H9 (cell line): ENCODE results near the gene ADCY5. TPM values are rescaled to one million over a fixed set of nuclear protein-coding genes. Genes with fewer than 3 reads are reported as not detected.

Experiments
- DNase-seq: peaks from one replicate; pipeline ENCODE4 v3.0.0-alpha.2; 2017
- H2AFZ ChIP-seq: one replicate; pipeline ENCODE4 v1.6.1; 2013; ENCODE audit warnings: mild to moderate bottlenecking, low read length, control low read depth, moderate library complexity
- H2AK5ac ChIP-seq: 2 replicates; pipeline ENCODE4 v1.6.1; 2013; ENCODE audit warnings: low read length, control low read depth, mixed read lengths; ENCODE audit not compliant: insufficient read length
- H2BK120ac ChIP-seq: one replicate; pipeline ENCODE4 v1.6.1; 2013; ENCODE audit warnings: low read depth, mild to moderate bottlenecking, low read length, control low read depth, inconsistent platforms; ENCODE audit not compliant: poor library complexity, severe bottlenecking
- H2BK12ac ChIP-seq: 2 replicates; pipeline ENCODE4 v1.6.1; 2013; ENCODE audit warnings: low read length, control low read depth, mixed read lengths, low read depth; ENCODE audit not compliant: insufficient read length
- H2BK15ac ChIP-seq: 2 replicates; pipeline ENCODE4 v1.6.1; 2013; ENCODE audit warnings: low read depth, low read length, control low read depth
- H2BK20ac ChIP-seq: one replicate; pipeline ENCODE4 v1.6.1; 2013; ENCODE audit warnings: low read depth, mild to moderate bottlenecking, low read length, control low read depth, inconsistent platforms; ENCODE audit not compliant: poor library complexity, severe bottlenecking
- H2BK5ac ChIP-seq: 2 replicates; pipeline ENCODE4 v1.6.1; 2013; ENCODE audit warnings: low read length, control low read depth, mixed read lengths; ENCODE audit not compliant: insufficient read length
- H3K14ac ChIP-seq: 2 replicates; pipeline ENCODE4 v1.6.1; 2013; ENCODE audit warnings: low read length, control low read depth; ENCODE audit not compliant: insufficient read depth
- H3K18ac ChIP-seq: 2 replicates; pipeline ENCODE4 v1.6.1; 2013; ENCODE audit warnings: low read depth, mild to moderate bottlenecking, mixed read lengths, low read length, control low read depth; ENCODE audit not compliant: insufficient read length
- H3K23ac ChIP-seq: 2 replicates; pipeline ENCODE4 v1.6.1; 2013; ENCODE audit warnings: low read length, control low read depth, mixed read lengths, low read depth; ENCODE audit not compliant: insufficient read length
- H3K23me2 ChIP-seq: 2 replicates; pipeline ENCODE4 v1.6.1; 2013; ENCODE audit warnings: low read depth, mild to moderate bottlenecking, mixed read lengths, low read length, control low read depth; ENCODE audit not compliant: insufficient read length, poor library complexity, severe bottlenecking
- H3K27ac ChIP-seq: 2 replicates; pipeline ENCODE4 v1.5.1; 2013; ENCODE audit warnings: low read length, control low read depth, mixed read lengths, low read depth; ENCODE audit not compliant: insufficient read length
- H3K27me3 ChIP-seq: 2 replicates; pipeline ENCODE4 v1.6.1; 2013; ENCODE audit warnings: low read length, control low read depth, inconsistent platforms; ENCODE audit not compliant: insufficient read depth
- H3K4ac ChIP-seq: 2 replicates; pipeline ENCODE4 v1.6.1; 2013; ENCODE audit warnings: low read depth, mild to moderate bottlenecking, control low read depth, inconsistent platforms, low read length, moderate library complexity
- H3K4me1 ChIP-seq: 2 replicates; pipeline ENCODE4 v1.6.1; 2013; ENCODE audit warnings: low read length, control low read depth, inconsistent platforms; ENCODE audit not compliant: insufficient read depth
- H3K4me2 ChIP-seq: 2 replicates; pipeline ENCODE4 v1.6.1; 2013; ENCODE audit warnings: low read length, control low read depth, mixed read lengths; ENCODE audit not compliant: insufficient read length, insufficient read depth
- H3K56ac ChIP-seq: 2 replicates; pipeline ENCODE4 v1.6.1; 2013; ENCODE audit warnings: low read depth, mild to moderate bottlenecking, mixed read lengths, low read length, control low read depth; ENCODE audit not compliant: insufficient read length
- H3K79me1 ChIP-seq: 2 replicates; pipeline ENCODE4 v1.6.1; 2013; ENCODE audit warnings: low read depth, mild to moderate bottlenecking, moderate library complexity, low read length, control low read depth, inconsistent platforms; ENCODE audit not compliant: insufficient read depth, poor library complexity, severe bottlenecking
- H3K79me2 ChIP-seq: 2 replicates; pipeline ENCODE4 v1.6.1; 2013; ENCODE audit warnings: low read length, control low read depth, inconsistent platforms; ENCODE audit not compliant: insufficient read depth
- H3K9ac ChIP-seq: 2 replicates; pipeline ENCODE4 v1.6.1; 2013; ENCODE audit warnings: low read length, control low read depth, mixed read lengths; ENCODE audit not compliant: insufficient read length; ENCODE audit errors: extremely low read depth
- H3K9me3 ChIP-seq: one replicate; pipeline ENCODE4 v1.6.1; 2013; ENCODE audit warnings: low read depth, low read length, inconsistent platforms; ENCODE audit not compliant: control insufficient read depth
- H3T11ph ChIP-seq: one replicate; pipeline ENCODE4 v1.6.1; 2013; ENCODE audit warnings: mild to moderate bottlenecking, low read length, control low read depth, inconsistent platforms
- H4K20me1 ChIP-seq: one replicate; pipeline ENCODE4 v1.6.1; 2013; ENCODE audit not compliant: control insufficient read depth, insufficient read length, insufficient read depth
- H4K5ac ChIP-seq: 2 replicates; pipeline ENCODE4 v1.6.1; 2013; ENCODE audit warnings: low read depth, mild to moderate bottlenecking, mixed read lengths, low read length, control low read depth; ENCODE audit not compliant: insufficient read length
- H4K8ac ChIP-seq: replicated peaks from 2 replicates; pipeline ENCODE4 v1.6.1; 2013; ENCODE audit warnings: low read length, control low read depth, mixed read lengths, low read depth; ENCODE audit not compliant: insufficient read length
- H4K91ac ChIP-seq: 2 replicates; pipeline ENCODE4 v1.6.1; 2013; ENCODE audit warnings: low read depth, mild to moderate bottlenecking, moderate library complexity, mixed read lengths, low read length, control low read depth; ENCODE audit not compliant: insufficient read length
- H3K27ac Mint-ChIP-seq, 3 experiments: 2 replicates in 2 of 3; 3 replicates in 1 of 3; pipeline ENCODE4 v1.8.0; 2020 to 2021; ENCODE audit warnings: mixed read lengths in 3 of 3, mild to moderate bottlenecking in 1 of 3, moderate library complexity in 1 of 3
- H3K27me3 Mint-ChIP-seq: 2 replicates; pipeline ENCODE4 v1.8.0; 2021; ENCODE audit warnings: low read depth, mild to moderate bottlenecking, moderate library complexity, mixed read lengths
- H3K36me3 Mint-ChIP-seq, 3 experiments: 2 replicates in 2 of 3; 3 replicates in 1 of 3; pipeline ENCODE4 v1.8.0; 2020 to 2021; ENCODE audit warnings: low read depth in 3 of 3, mixed read lengths in 3 of 3; ENCODE audit not compliant: insufficient read depth in 1 of 3
- H3K4me1 Mint-ChIP-seq, 2 experiments: 2 replicates each; pipeline ENCODE4 v1.8.0; 2020; ENCODE audit warnings: mixed read lengths in 2 of 2
- H3K4me3 Mint-ChIP-seq, 2 experiments: 2 replicates in 1 of 2; 3 replicates in 1 of 2; pipeline ENCODE4 v1.8.0; 2020 to 2021; ENCODE audit warnings: mild to moderate bottlenecking in 2 of 2, mixed read lengths in 2 of 2, moderate library complexity in 1 of 2
- H3K9me3 Mint-ChIP-seq, 2 experiments: 2 replicates in 1 of 2; 3 replicates in 1 of 2; pipeline ENCODE4 v1.8.0; 2020; ENCODE audit warnings: mild to moderate bottlenecking in 2 of 2, mixed read lengths in 2 of 2, moderate library complexity in 1 of 2
- CTCF ChIP-seq: fragments of 200-600 bp; sonication (generic); conservative IDR thresholded peaks from 3 replicates; pipeline ENCODE4 v1.8.0; 2021; ENCODE audit warnings: antibody characterized with exemption, mild to moderate bottlenecking
- WGBS: extraction: QIAGEN DNeasy Blood & Tissue Kit; methylation state at CpG from one replicate; pipeline ENCODE4 v1.1.7; 2013; ENCODE audit warnings: missing lambda C conversion rate, low lambda C conversion rate, mixed read lengths; ENCODE audit not compliant: insufficient read length; ENCODE audit errors: extremely low coverage; 5-methylcytosine and 5-hydroxymethylcytosine counted together
- total RNA-seq: library from RNA; stranded (reverse); gene quantifications from 2 replicates; pipeline ENCODE4 v1.2.1, GENCODE V29; 2021

The ADCY5 gene
- total RNA-seq, 1 experiment from 2014 or later: 5.0 TPM

GRCh38 chr3:123350971-123351370 lies 97.9 kb downstream of the ADCY5 start:
- no CpG with 5 or more reads among the region's 6 CpGs for WGBS
- no peak overlapping the region for H3T11ph ChIP-seq

More at GRCh38 chr3:123350971-123351370, 97.9 kb downstream of the ADCY5 start:
- Mint-ChIP-seq H3K4me1 (peaks cover 28 to 32% of the 10 kb centered on the region in 2 experiments), H3K9me3 (peaks cover 3 to 7% of the 10 kb centered on the region in 2 experiments), H3K36me3 (peaks cover 0 to 8% (median 0%) of the 10 kb centered on the region in 3 experiments; a peak in 2 of 7 replicates), H3K4me3 (no peak overlapping the region; a peak in 1 of 5 replicates), H3K27me3 (peaks cover 12% of the 10 kb centered on the region), H3K27ac (no peak overlapping the region)
- no peak for DNase-seq
- H3K56ac ChIP-seq: no peak overlapping the region
- H4K8ac ChIP-seq: no peak overlapping the region
- no peaks in the 10 kb centered on the region for H3K23me2 ChIP-seq
- no peak overlapping the region for H2AFZ ChIP-seq
- H3K4ac ChIP-seq: no peak overlapping the region
- no peak overlapping the region for H2BK5ac ChIP-seq
- H4K5ac ChIP-seq: no peak overlapping the region
- no peak overlapping the region for H3K9ac ChIP-seq
- H3K9me3 ChIP-seq: no peaks in the 10 kb centered on the region
- H2BK20ac ChIP-seq: no peak overlapping the region
- H3K79me2 ChIP-seq: no peaks in the 10 kb centered on the region
- no peak overlapping the region for H3K23ac ChIP-seq
- H3K18ac ChIP-seq: no peak overlapping the region
- H3K27ac ChIP-seq: no peak overlapping the region
- no peaks in the 10 kb centered on the region for H3K79me1 ChIP-seq
- no peak overlapping the region for H2BK15ac ChIP-seq
- H3K4me1 ChIP-seq: no peaks in the 10 kb centered on the region
- H4K20me1 ChIP-seq: no peaks in the 10 kb centered on the region
- no peaks in the 10 kb centered on the region for H3K27me3 ChIP-seq
- no peak for TF ChIP-seq CTCF
- no peak overlapping the region for H3K14ac ChIP-seq
- H3K4me2 ChIP-seq: no peak overlapping the region
- no peak overlapping the region for H4K91ac ChIP-seq
- no peak overlapping the region for H2AK5ac ChIP-seq
- no peak overlapping the region for H2BK120ac ChIP-seq
- no peak overlapping the region for H2BK12ac ChIP-seq
